Measurements from ENCODE around the gene GAPVD1.

The GAPVD1 gene

DNA sequence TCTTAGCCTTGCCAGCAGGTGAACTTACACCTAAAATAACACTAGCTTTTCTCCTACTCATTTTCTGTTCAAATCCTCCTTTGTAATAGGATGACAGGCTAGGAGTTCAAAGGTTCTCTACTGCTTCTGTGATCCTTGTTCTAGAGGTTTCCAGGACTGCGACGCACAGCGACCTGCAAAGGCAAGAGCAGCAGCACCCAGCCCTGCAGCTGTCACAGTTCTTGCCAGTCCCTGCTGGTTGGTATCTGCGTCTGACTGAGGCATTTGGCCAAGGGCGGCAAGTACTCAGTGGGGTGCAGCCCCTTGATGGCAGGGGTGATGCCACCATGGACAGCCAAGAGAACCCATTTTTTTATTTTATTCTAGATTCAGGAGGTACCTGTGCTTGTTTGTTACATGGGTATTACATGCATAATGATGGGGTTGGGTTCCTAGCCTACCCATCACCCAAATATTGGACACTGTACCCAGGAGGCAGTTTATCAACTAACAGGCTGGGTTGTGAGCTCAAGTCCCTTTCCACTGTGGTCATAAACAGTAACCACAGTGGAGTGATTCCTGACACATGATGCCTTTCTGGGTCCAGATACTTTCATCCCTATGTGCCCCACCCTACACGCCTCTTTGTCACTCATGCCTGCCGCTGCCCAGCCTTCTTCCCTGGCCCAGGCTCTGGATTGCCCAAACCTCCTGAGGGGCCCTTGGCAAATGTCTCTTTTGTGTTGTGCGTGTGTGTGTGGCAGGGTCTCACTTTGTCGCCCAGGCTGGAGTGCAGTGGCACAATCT, 111.0 kb downstream of the GAPVD1 start:
- in situ Hi-C loops (cut with MboI; ENCODE audit: low sequenced_read_pairs) = no loop called here

DNA sequence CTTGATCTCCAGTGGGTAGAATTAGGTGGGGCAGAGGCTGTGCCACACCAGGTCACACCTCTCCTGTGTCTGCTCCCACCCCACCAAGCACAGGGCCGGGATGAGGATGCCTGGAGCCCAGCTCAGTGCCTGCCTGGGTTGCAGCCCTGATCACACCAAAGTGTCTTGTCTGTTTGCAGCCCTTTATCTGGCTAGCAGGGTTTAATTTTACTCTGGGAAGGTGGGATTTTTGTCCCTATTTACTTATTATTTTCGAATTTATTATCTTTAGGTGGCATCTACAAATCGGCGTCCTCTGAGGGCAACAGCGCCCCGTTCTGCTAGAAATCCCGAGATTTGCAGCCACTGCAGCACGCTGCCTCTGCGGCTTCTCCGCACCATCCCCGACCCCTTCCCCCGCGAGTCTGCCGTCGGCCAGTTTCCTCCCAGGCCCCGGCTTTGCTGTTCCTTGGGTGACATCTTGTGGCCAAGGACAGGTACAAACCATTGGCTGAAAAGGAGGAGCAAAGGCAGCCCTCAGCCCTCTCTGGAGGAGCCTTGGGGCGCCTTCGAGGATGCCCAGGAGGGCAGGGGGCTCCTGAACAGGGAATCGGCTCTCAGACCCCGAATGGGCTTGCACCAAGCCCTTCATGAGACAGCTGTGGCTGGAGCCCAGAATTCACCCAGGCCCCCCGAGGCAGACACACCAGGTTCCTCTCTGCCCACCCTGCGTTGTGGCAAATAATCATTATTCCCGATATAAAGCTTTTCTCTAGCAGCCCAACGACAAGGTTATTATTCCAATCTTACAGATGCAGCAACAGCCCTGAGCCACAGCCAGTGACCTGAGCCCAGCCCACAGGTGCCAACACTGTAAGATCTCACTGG, 113.0 kb downstream of the GAPVD1 start:
- in situ Hi-C loops (cut with MboI; ENCODE audit: low sequenced_read_pairs) = no loop called here

DNA sequence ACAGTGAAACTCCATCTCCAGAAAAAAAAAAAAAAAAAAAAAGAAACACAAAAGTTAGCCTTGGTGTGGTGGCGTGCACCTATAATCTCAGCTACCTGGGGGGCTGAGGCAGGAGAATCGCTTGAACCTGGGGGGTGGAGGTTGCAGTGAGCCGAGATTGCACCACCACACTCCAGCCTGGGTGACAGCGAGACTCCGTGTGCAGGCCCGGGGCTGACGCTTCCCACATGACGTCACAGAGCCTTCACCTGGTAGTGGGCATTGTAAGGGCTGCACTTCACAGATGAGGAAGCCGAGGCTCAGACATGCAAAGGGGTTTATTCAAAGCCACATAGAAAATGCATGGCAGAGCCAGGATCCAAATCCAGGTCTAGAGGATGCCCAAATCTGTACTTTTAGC, 114.2 kb downstream of the GAPVD1 start:
- in situ Hi-C loops (cut with MboI; ENCODE audit: low sequenced_read_pairs) = no loop called here

DNA sequence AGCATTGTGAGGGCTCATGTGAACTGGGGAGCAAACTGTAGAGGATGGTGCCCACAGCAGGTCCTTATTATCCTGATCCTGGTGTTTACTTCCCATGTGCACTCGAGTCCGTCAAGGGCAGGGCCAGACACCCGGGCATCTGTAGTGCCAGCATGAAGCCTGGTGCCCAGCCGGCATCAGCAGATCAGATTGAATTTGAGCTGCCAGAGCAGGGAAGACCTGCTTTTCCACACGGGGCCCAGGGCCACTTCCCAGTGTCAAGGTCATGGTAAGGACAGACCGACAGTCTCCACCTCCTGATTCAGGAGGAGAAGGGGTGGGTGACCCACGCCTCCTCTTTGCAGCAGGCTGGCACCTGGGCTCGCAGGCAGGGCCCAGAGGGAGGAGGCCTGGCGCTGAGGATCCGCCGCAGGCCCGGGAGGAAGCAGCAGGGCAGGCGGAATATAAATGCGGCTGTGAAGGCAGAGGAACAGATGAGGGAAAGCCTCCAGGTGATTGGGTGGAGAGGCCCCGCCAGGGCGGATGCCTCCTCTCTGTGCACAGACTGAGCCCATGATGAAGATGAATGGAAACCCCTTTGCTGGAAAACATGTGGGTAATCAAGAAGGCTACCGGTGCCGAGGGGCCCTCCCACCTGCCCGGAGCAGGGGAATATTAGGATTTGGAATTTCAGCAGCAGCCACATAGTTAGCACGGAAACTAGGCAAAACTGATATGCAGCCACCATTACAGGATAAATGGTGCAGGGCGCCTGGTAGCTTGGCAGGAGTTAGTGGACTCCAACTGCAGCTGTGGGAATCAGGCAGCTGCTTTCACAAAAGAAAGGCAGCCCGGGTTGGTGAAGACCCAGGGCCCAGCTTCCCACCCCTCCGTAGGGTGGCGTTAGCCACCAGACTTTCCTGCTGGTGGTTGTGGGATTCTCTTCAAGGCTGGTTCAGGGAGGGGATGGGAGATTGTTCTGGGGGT, 114.9 kb downstream of the GAPVD1 start:
- in situ Hi-C loops (cut with MboI; ENCODE audit: low sequenced_read_pairs) = no loop called here

DNA sequence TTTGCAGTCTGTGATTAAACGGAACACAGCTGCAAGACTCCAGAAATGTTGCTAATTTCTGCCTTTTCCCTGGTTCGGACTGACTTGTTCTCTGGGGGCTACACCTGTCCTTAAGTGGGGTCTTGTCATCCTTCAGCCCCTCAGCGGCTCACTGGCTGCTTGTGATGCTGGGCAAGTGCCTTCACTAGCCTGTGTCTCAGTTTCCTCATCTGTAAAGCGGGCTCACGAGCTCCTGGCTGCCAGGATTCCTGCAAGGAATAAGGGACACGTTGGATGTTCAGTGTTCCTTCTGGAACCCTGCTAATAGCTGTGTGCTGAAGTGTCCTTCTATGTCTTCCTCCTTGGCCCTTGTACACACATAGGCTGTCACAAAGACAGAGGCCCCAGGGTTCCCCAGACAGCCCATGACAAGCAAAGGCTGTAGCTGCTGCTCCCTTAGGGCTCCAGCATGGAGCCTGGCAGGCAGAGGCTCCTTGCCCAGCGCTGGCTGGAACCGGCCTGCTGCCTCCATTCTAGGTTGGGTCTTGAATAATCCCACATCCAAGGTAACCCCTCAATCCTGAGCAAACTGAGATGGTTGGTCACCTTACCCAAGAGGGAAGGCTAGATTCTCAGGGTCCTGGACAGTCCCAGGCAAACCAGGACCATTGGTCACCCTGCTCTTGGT, 116.1 kb downstream of the GAPVD1 start:
- in situ Hi-C loops (cut with MboI; ENCODE audit: low sequenced_read_pairs) = no loop called here

DNA sequence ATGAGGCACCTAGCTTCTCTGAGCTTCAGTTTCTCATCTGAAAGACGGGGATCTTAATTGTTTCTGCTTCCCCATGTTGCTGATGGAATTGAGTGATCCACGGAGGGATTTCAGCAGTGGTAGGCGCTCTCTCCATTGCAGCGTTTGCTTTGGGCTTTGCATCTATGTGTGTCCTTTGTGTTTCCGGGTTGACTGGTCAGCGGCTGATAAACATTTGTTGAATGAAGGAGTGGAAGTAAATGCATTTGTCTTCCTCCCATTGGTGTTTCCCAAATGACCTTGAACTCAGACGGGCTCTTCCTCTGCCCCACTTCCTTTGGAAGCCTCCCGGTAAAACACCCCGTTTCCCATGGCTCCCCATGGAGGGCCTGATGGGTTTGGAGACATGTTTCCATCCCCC, 117.2 kb downstream of the GAPVD1 start:
- in situ Hi-C loops (cut with MboI; ENCODE audit: low sequenced_read_pairs) = no loop called here

DNA sequence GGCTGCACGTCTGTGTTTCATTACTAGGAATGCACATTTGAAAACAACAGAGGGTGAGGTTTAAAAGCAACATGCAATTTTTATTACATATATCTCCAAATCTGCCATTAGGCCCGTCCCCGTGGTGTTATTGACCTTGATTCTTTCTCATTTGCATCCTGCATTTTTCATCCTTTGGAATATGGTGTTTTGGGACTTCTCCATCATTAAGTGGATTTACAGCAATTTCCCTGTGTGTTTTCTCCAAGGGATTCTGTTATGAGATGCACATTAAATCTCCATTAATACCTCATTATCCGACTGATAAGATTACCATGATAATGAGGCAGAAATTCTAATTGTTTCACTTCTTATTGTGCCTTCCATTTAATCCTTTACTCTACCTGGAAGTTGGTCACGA, 117.6 kb downstream of the GAPVD1 start:
- in situ Hi-C loops (cut with MboI; ENCODE audit: low sequenced_read_pairs) = no loop called here

DNA sequence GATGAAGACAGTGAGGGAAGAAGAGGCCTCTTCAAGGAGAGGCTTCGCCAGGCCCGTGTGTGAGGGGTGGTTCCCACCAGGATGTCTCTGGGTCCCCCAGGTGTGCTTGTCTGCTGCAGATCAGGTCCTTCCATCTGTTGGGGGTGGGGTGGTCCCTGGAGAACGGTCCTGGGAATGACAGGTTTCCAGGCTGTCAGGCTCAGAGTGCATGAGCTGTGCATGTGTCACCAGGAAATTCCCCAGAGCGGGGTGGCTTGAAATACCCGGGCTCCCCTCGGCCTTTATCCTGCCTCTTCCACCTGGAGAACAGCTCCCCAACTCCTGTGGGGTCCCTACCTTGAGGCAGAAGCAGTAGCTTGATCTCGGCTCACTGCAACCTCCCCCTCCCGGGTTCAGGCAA, 118.8 kb downstream of the GAPVD1 start:
- in situ Hi-C loops (cut with MboI; ENCODE audit: low sequenced_read_pairs) = no loop called here

DNA sequence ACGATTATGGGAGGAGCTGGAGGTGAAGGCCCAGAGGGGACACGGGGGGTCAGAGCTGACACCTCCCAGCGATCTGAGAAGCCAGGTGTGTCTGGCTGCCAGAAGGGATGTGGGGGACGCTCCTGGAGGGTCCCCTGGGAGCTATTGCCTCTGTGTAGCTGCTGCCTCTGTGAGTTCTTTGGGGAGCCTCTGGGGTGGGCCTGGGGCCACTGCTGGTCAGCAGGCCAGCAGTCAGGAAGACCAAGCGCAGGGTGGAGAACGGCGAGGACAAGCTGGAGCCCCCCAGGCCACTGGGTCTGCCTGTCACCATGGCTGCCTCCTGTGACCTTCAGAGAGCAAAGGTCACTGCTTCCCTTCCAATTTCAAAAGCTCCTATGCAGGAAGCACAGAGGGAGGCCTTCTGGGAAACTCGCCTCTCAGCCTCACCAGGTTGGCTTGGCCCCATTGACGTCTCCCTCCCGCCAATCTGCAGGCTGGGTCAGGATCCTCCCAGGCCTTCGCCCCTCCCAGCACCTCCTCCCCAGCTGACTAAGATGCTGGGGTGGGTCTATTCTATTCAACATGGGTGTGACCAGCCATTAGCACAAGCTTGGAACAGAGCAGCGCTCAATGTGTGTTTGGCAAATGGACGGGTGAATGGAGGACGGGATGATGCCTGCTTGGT, 126.4 kb downstream of the GAPVD1 start:
- in situ Hi-C loops (cut with MboI; ENCODE audit: low sequenced_read_pairs) = no loop called here

DNA sequence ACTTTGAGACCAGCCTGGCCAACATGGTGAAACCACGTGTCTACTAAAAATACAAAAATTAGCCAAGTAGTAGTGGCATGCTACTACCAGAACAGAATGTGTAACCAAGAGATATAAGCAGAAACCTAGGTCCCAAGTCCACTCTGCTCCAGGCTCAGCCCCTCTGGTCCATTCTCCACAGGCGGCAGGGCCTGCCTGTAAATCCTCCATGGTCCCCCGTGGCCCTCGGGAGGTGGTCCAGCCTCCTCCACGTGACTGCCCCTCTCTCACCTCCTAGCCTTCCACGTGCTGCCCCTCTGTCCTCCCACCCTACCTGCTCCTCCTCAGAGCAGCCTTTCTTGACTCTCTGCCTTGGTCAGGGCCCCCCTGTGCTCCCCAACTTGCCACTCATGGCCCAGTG, 127.4 kb downstream of the GAPVD1 start:
- in situ Hi-C loops (cut with MboI; ENCODE audit: low sequenced_read_pairs) = no loop called here

DNA sequence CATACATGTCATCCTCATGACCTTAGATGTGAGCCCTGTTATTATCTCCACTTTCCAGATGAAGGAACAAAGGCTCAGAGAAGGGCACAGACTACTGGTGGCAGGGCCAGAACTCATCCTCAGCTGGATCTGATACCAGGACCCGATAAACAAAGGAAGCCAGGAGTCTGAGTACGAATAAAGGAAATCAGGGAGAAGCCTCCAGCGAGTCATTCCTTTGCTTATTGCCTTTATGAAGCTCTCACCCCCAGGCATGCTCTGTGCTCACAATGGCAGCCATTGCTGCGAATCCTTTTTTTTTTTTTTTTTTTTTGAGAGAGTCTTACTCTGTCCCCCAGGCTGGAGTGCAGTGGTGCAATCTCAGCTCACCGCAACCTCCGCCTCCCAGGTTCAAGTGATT, 130.1 kb downstream of the GAPVD1 start:
- in situ Hi-C loops (cut with MboI; ENCODE audit: low sequenced_read_pairs) = no loop called here

DNA sequence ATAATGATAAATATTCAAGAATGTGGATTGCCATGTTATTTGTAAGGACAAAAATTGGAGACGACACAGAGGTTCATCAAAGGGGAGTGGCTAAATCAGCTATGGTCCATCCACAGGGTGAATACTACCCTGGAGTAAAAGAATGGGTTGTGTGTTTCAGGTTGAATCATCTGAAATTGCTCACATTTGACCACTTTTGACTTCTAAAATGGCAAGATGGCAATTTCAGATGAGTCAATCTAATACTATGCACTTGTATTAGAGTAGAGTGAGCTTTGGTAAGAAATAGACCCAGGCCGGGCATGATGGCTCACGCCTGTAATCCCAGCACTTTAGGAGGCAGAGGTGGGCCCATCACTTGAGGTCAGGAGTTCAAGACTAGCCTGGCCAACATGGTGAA, 131.8 kb downstream of the GAPVD1 start:
- in situ Hi-C loops (cut with MboI; ENCODE audit: low sequenced_read_pairs) = no loop called here

DNA sequence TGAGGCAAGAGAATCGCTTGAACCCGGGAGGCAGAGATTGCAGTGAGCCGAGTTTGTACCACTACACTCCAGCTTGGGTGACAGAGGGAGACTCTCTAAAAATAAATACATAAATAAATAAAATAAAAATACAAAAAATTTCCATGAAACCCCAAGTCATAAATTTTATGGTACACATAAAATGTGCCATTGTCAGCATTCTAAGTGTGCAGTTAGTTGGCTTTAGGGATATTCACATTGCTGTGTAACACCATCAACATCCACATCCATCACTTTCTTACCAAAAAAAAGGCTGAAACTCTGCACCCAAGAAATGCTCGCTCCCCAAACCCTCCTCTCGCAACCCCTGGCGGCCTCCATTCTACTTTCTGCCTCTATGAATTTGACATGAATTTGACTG, 135.2 kb downstream of the GAPVD1 start:
- in situ Hi-C loops (cut with MboI; ENCODE audit: low sequenced_read_pairs) = no loop called here

DNA sequence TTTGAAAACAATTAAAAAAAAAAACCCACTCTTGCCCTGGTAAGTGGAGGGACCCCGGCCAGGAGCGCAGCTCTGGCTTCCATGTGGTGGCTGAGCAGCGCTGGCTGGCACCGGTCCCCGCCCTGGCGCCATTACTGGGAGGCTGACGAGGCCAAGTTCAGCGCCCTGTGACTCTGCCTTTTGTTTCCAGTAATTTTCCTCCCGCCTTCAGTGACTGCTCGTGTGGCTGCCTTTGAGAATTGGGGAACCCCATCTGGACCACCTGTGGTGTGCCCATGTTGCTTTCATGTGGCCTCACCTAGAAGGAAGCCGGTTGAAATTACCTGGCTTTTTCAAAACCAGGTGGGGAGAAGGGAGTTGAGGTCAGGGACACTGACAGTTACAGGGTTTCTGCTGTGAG, 136.1 kb downstream of the GAPVD1 start:
- in situ Hi-C loops (cut with MboI; ENCODE audit: low sequenced_read_pairs) = no loop called here

DNA sequence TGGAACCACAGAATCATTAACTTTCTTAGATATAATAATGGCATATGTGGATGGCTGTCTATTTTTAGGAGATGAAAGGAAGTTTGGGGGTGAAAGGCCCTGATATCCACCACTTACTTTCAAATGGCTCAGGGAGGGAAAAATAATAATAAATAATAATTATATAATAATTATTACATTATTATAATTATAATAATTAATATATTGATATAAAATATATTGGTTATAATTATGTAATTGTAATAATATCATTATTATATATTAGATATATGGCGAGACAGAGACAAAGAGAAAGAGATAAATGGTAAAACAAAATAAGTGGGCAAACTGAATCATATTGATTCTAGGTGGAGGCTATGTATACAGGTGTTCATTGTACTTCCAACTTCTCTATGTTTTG, 136.6 kb downstream of the GAPVD1 start:
- in situ Hi-C loops (cut with MboI; ENCODE audit: low sequenced_read_pairs) = no loop called here

DNA sequence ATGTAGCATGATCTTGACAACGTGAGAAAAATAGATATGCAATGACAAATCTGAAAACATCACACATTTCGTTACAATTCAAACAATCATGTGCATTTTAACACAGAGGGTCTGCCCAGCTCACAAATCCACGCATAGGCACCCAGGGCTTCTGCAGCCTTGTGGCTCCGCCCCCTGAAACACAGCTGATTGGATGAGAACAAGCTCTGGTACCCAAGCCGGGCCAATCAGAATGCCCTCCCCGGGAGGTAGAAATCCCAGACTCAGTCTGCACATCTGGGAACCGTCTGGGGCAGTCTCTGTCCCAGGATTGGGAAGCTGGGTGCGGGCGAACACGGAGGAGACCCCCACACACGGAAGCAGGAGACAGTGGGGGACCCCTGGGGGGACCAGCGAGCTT, 137.5 kb downstream of the GAPVD1 start:
- in situ Hi-C loops (cut with MboI; ENCODE audit: low sequenced_read_pairs) = no loop called here

DNA sequence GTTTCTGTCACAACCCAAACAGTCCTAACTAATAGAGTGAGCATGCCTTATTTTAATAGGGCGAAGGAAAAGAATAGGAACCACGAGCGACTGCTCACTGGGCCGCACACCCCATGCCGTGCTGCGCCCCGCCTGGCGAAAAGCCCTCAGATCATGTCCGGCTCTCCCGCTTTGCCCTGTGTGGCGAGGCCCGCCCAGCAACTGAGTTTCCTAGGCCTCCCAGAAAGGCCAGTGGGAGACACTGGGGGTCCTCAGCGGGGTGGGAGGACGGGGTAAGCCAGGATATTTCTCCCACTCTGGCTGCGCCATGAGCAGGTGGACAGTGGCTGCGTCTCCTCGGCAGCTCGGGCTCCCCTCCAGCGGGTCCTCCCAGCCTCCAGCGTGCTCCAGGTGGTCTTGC, 138.0 kb downstream of the GAPVD1 start:
- in situ Hi-C loops (cut with MboI; ENCODE audit: low sequenced_read_pairs) = loop anchor here (25.0 kb wide), 2 partner anchors 838 to 1088 kb away; no protein-coding TSS in a partner anchor

DNA sequence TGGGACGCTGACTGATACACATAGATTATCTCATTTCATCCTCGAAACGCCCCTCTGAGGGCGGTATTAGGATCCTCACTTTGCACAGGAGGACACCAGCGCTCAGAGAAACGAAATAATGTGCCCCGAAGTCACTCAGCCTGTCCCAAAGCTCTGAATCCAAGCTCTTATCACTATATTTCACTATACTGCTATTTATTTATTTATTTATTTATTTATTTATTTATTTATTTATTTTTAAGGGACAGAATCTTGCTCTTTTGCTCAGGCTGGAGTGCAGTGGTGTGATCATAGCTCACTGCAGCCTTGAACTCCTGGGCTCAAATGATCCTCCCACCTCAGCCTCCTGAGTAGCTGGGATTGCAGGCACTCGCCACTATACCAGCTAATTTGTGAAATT, 138.6 kb downstream of the GAPVD1 start:
- in situ Hi-C loops (cut with MboI; ENCODE audit: low sequenced_read_pairs) = loop anchor here (25.0 kb wide), 2 partner anchors 837 to 1087 kb away; no protein-coding TSS in a partner anchor

DNA sequence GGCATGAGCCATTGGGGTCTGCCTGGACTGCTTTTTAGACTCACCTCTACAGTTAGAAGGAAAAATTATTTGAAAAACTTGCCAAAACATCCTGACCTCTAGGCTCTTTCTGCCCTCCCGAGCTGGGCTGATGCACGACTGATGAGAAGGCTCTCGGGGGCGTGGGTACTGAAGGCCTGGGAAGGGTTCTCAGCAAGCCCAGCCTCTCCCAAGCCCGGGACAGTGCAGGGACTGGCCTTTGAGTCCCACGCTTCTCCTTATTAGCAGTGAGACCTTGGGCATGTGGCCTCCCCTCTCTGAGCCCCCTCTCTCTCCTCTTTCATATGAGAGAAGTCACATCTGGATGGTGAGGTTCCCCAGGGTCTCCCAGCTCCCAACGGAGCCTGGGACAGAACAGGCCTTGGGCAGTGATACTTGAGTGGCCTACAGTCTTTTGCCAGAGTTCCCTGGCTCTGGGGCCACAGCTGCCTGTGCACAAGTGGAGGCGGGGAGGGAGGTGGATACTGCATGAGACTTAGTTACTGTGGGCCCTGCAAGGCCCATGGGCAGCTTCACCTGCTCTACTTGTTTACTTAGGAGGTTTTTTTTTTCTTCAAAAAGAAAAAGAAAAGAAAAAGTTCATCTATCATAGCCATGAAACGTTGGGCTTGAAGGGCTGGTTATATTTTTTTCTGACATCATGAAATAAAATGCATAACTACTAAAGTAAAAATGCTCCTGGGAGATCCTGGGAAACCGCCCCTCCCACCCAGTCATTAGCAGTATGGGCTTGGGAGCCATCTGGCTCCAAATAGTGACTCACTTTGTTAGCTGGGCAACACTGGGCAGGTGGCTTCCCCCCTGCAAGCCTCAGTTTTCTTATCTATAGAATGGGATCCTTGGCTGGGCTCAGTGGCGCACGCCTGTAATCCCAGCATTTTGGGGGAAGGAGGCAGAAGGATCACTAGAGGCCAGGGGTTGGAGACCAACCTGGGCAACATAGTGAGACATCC, 139.4 kb downstream of the GAPVD1 start:
- in situ Hi-C loops (cut with MboI; ENCODE audit: low sequenced_read_pairs) = loop anchor here (25.0 kb wide), 2 partner anchors 836 to 1086 kb away; no protein-coding TSS in a partner anchor

Data from HL-60/S4 treated with phorbol 12-myristate 13-acetate at 8.2 ng/mL for 4 days and 3 days (cell line).